Hepatocyte (in vitro differentiated cells): ENCODE measurements around the gene MYO18B. TPM values are rescaled to one million over a fixed set of nuclear protein-coding genes. Genes with fewer than 3 reads are reported as not detected.

Experiments used
- DNase-seq: peaks from one replicate; pipeline ENCODE4 v3.0.0-alpha.2; 2016; ENCODE audit warnings: low spot score
- H2AFZ ChIP-seq: fragments of 200-600 bp; sonication (generic); 2 replicates; pipeline ENCODE4 v1.6.0; 2016; ENCODE audit warnings: antibody characterized with exemption, mild to moderate bottlenecking
- H3K27ac ChIP-seq: fragments of 200-600 bp; sonication (generic); 2 replicates; pipeline ENCODE4 v1.5.1; 2016; ENCODE audit warnings: mild to moderate bottlenecking
- H3K27me3 ChIP-seq: fragments of 200-600 bp; sonication (generic); 2 replicates; pipeline ENCODE4 v1.6.1; 2016
- H3K36me3 ChIP-seq: fragments of 200-600 bp; sonication (generic); replicated peaks from 2 replicates; pipeline ENCODE4 v1.5.1; 2016; ENCODE audit warnings: low read depth; ENCODE audit not compliant: insufficient read depth
- H3K4me1 ChIP-seq: fragments of 200-600 bp; sonication (generic); 2 replicates; pipeline ENCODE4 v1.5.1; 2016; ENCODE audit warnings: mild to moderate bottlenecking, moderate library complexity; ENCODE audit not compliant: insufficient read depth
- H3K4me2 ChIP-seq: fragments of 200-600 bp; sonication (generic); 2 replicates; pipeline ENCODE4 v1.6.0; 2016
- H3K4me3 ChIP-seq: fragments of 200-600 bp; sonication (generic); 2 replicates; pipeline ENCODE4 v1.5.1; 2016; ENCODE audit warnings: mild to moderate bottlenecking
- H3K79me2 ChIP-seq: fragments of 200-600 bp; sonication (generic); 2 replicates; pipeline ENCODE4 v1.6.0; 2017; ENCODE audit warnings: mild to moderate bottlenecking
- H3K9me2 ChIP-seq: fragments of 200-600 bp; sonication (generic); replicated peaks from 2 replicates; pipeline ENCODE4 v1.6.0; 2017; ENCODE audit warnings: mild to moderate bottlenecking; ENCODE audit not compliant: insufficient read depth
- H3K9me3 ChIP-seq: fragments of 200-600 bp; sonication (generic); 2 replicates; pipeline ENCODE4 v1.5.1; 2016; ENCODE audit warnings: low read depth, mild to moderate bottlenecking
- H4K20me1 ChIP-seq: fragments of 200-600 bp; sonication (generic); 2 replicates; pipeline ENCODE4 v1.6.0; 2016; ENCODE audit warnings: mild to moderate bottlenecking; ENCODE audit not compliant: insufficient read depth, poor library complexity, severe bottlenecking
- EZH2 ChIP-seq: fragments of 200-600 bp; sonication (generic); IDR thresholded peaks from 2 replicates; pipeline ENCODE4 v1.6.1; 2016; ENCODE audit warnings: antibody characterized with exemption, mild to moderate bottlenecking, borderline replicate concordance
- EZH2phosphoT487 ChIP-seq: fragments of 200-600 bp; sonication (generic); IDR thresholded peaks from one replicate; pipeline ENCODE4 v1.6.1; 2018; ENCODE audit warnings: antibody characterized with exemption, mild to moderate bottlenecking, low read depth, moderate library complexity; ENCODE audit not compliant: unreplicated experiment, severe bottlenecking
- WGBS: methylation state at CpG from one replicate; pipeline ENCODE4 v1.1.6; 2016; ENCODE audit warnings: low lambda C conversion rate; ENCODE audit errors: missing lambda C conversion rate; 5-methylcytosine and 5-hydroxymethylcytosine counted together
- polyA plus RNA-seq: library from polyadenylated mRNA; unstranded; fragments of >200 nt; fragmentation: Nextera tagmentation; extraction: Ambion mirVana; gene quantifications from 2 replicates; pipeline ENCODE4 v1.2.1, GENCODE V29; 2016
- total RNA-seq: library from RNA; depleted of rRNA; stranded (reverse); fragments of >200 nt; gene quantifications from 2 replicates; pipeline ENCODE4 v1.2.3, GENCODE V29; 2014
- TF ChIP-seq, protein P1 (sequence below): fragments of 200-600 bp; sonication (generic); IDR thresholded peaks from 2 replicates; pipeline ENCODE4 v1.5.1; 2016; ENCODE audit warnings: antibody characterized with exemption, mild to moderate bottlenecking; ENCODE audit not compliant: poor library complexity

Gene MYO18B
- total and polyA plus RNA-seq, 2 experiments from 2014 or later: 0.23 TPM; not detected in 1

DNA sequence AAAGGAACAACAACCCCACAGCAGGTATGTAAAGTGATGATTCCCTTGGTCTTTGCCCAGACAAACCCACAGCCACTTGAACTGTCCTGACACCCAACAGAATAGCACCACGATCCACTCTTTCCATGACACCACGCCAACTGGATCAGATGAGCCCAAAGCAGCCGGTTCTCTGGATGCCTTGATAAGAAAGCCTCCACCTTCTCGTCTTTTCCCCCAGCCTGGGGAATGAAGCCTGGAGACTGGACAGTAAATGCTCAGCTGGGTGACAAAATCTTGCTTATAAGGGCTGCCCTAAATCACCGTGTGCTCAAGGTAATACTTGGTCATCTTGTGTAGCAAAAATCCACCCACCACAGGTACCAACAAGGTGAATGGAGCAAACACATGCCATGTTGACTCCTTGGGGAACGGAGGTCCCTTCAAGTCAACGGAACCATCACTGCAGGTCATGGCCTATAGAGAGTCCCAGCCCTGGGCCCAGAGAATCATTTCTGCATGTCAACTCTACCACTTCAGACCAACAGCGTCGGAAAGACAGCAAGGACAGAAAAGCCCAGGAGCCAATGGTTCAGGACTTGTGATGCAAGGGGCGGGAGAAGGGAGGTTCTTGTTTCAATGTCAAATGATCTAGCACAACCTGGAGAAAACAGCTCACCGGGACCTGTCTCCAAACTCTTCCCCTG, 2.2 kb upstream of the MYO18B start:
- H2AFZ ChIP-seq: no peak overlapping the region
- DNase-seq: no peak
- no peaks in the 10 kb centered on the region for H3K79me2 ChIP-seq
- H4K20me1 ChIP-seq: no peaks in the 10 kb centered on the region
- no peaks in the 10 kb centered on the region for H3K9me2 ChIP-seq
- no peak overlapping the region for H3K4me3 ChIP-seq
- no peaks in the 10 kb centered on the region for H3K27me3 ChIP-seq
- H3K27ac ChIP-seq: no peak overlapping the region
- H3K4me2 ChIP-seq: no peak overlapping the region
- no peaks in the 10 kb centered on the region for H3K9me3 ChIP-seq
- H3K4me1 ChIP-seq: no peaks in the 10 kb centered on the region
- no peaks in the 10 kb centered on the region for H3K36me3 ChIP-seq
- TF ChIP-seq, protein P1, sequence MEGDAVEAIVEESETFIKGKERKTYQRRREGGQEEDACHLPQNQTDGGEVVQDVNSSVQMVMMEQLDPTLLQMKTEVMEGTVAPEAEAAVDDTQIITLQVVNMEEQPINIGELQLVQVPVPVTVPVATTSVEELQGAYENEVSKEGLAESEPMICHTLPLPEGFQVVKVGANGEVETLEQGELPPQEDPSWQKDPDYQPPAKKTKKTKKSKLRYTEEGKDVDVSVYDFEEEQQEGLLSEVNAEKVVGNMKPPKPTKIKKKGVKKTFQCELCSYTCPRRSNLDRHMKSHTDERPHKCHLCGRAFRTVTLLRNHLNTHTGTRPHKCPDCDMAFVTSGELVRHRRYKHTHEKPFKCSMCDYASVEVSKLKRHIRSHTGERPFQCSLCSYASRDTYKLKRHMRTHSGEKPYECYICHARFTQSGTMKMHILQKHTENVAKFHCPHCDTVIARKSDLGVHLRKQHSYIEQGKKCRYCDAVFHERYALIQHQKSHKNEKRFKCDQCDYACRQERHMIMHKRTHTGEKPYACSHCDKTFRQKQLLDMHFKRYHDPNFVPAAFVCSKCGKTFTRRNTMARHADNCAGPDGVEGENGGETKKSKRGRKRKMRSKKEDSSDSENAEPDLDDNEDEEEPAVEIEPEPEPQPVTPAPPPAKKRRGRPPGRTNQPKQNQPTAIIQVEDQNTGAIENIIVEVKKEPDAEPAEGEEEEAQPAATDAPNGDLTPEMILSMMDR: no peak
- TF ChIP-seq EZH2phosphoT487 (no peak), EZH2 (no peak)
- 90% methylated on average over 11 of the region's 11 CpGs for WGBS

DNA sequence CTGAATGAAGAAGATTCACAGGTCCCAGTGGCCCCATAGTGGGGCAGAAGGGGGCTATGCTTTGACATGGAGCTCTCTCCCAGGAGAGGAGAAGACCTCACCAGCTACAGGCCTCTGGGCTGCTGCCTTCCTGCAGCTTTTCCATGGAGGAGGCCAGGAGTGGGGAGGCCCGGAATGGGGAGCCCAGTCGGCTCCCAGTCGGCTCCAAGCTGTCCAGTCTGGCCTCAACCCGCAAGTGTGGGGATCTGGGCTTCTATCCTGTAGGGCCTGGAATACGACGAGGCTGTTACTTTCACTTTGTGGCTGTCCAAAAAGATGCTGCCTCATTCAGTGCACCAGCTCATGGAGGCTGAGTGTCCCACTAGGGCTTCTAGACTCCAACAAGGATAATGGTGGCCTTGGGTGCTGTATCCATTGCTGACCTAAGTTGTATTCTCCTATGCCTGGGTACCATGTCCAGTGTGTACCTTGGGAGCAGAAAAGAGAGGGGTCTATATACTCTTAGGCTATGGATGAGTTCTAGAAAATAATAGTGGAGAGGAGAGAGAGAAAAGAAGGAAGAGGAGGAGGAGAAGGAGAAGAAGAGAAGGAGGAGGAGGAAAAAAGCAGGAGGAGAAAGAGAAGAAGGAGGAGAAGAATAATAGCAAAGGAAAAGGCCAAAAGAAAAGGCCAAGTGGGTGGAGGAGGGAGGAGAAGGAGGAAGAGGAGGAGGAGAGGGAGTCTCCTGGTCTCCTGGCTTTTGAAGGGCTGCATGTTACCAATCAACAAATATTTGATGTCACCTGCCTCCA, 1.1 kb downstream of the MYO18B start:
- DNase-seq: no peak
- Histone ChIP-seq H3K4me3 (no peak overlapping the region), H3K4me2 (no peak overlapping the region), H3K36me3 (no peaks in the 10 kb centered on the region), H2AFZ (no peak overlapping the region), H3K27me3 (no peaks in the 10 kb centered on the region), H3K9me2 (no peaks in the 10 kb centered on the region), H3K27ac (no peak overlapping the region), H3K79me2 (no peaks in the 10 kb centered on the region), H3K4me1 (peaks cover 5% of the 10 kb centered on the region), H4K20me1 (no peaks in the 10 kb centered on the region), H3K9me3 (no peaks in the 10 kb centered on the region)
- TF ChIP-seq EZH2phosphoT487 (no peak), EZH2 (no peak)
- TF ChIP-seq, protein P1: no peak
- 94% methylated on average over 6 of the region's 6 CpGs for WGBS

DNA sequence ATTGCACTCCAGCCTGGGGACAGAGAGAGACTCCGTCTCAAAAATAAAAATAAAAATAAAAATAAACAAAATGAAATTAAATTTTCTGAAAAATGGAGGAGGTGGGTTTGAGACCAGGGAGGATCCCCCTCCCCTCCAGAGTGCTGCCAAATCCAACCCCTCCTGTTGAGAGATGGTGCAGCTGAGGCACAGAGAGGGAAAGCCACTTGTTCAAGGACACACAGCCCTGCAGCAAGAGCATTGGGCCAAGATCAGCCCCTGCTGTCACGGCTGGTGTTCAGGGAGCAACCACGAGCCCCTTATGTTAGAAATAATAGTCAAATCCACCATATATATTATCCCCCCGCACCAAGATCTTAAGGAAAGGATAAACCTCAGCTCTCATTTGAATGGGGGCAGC, 2.7 kb downstream of the MYO18B start:
- WGBS: 89% methylated on average over 4 of the region's 4 CpGs
- H3K79me2 ChIP-seq: no peaks in the 10 kb centered on the region
- H3K27me3 ChIP-seq: no peaks in the 10 kb centered on the region
- H2AFZ ChIP-seq: no peak overlapping the region
- peaks cover 15% of the 10 kb centered on the region for H3K4me1 ChIP-seq
- no peak overlapping the region for H3K27ac ChIP-seq
- no peaks in the 10 kb centered on the region for H4K20me1 ChIP-seq
- H3K4me3 ChIP-seq: no peak overlapping the region
- no peak for DNase-seq
- H3K9me3 ChIP-seq: no peaks in the 10 kb centered on the region
- H3K4me2 ChIP-seq: no peak overlapping the region
- TF ChIP-seq, protein P1: no peak
- TF ChIP-seq EZH2: no peak
- no peaks in the 10 kb centered on the region for H3K9me2 ChIP-seq
- H3K36me3 ChIP-seq: no peaks in the 10 kb centered on the region
